Ectodermal cell (in vitro differentiated cells): ENCODE results near the gene NEMF.

Experiments
- H3K27ac ChIP-seq: 2 replicates; pipeline ENCODE4 v1.7.0; 2013; ENCODE audit warnings: mild to moderate bottlenecking, low read depth, low read length; ENCODE audit not compliant: insufficient read depth, poor library complexity, severe bottlenecking
- H3K27me3 ChIP-seq: 2 replicates; pipeline ENCODE4 v1.7.0; 2013; ENCODE audit warnings: mild to moderate bottlenecking, low read length; ENCODE audit not compliant: insufficient read depth, control insufficient read depth, poor library complexity, severe bottlenecking
- H3K36me3 ChIP-seq: one replicate; pipeline ENCODE4 v1.7.0; 2013; ENCODE audit warnings: low read length; ENCODE audit not compliant: control insufficient read depth, insufficient read depth
- H3K4me1 ChIP-seq: one replicate; pipeline ENCODE4 v1.7.0; 2013; ENCODE audit warnings: low read length; ENCODE audit not compliant: control insufficient read depth, insufficient read depth
- H3K4me3 ChIP-seq: 2 replicates; pipeline ENCODE4 v1.7.0; 2013; ENCODE audit warnings: low read depth, low read length, control low read depth; ENCODE audit not compliant: insufficient read depth
- H3K9me3 ChIP-seq: 2 replicates; pipeline ENCODE4 v1.7.0; 2013; ENCODE audit warnings: mild to moderate bottlenecking, low read length, moderate library complexity; ENCODE audit not compliant: control insufficient read depth
- WGBS, 2 experiments: methylation state at CpG; one replicate each; pipeline ENCODE4 v1.1.7; 2013; ENCODE audit warnings: missing lambda C conversion rate in 2 of 2; 5-methylcytosine and 5-hydroxymethylcytosine counted together

NEMF gene

GRCh38 chr14:49861699-49862088 is 9.1 kb upstream of the NEMF start:
- no peaks in the 10 kb centered on the region for H3K9me3 ChIP-seq
- peak overlapping the region; percentile 97 for H3K27ac ChIP-seq
- no peaks in the 10 kb centered on the region for H3K27me3 ChIP-seq
- no peaks in the 10 kb centered on the region for H3K4me1 ChIP-seq
- peak overlapping the region; percentile 64 for H3K4me3 ChIP-seq
- 1 to 4% methylated on average over 12 of the region's 12 CpGs for WGBS, 2 experiments
- no peaks in the 10 kb centered on the region for H3K36me3 ChIP-seq

DNA sequence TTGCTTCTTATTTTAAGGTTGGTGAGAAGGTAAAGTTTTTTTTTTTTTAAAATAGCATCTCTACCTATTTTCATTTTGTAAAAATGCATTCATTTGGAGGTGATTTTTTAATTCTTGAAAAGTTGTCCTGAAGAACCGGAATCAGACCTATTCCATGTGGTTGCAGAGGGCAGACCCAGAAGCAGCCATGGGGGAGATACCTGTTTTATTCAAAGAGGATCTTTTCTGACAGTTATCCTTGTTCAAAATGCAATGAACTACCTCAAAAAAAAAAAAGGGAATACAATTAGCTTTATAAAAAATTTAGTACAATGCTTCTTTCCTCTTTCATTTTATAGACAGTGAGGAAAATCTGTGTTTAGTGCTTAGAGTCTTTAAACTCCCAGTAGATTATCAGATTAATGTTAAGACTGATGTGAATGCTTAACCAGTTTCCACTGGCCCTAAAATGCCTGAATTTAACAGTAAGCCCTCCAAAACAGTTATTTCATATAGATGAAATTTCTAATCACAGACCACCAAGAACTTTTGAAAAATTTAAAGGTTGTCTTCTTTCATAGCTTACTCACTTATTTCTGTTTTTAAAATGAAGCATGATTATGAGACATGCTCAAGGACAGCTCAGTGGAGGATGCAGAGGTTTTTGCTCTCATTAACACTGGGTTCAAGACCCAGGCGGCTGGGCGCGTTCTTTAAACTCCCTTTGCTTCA is 8.6 kb upstream of the NEMF start:
- Histone ChIP-seq H3K27me3 (no peaks in the 10 kb centered on the region), H3K36me3 (no peaks in the 10 kb centered on the region), H3K4me1 (no peaks in the 10 kb centered on the region), H3K27ac (peak overlapping the region; percentile 97), H3K9me3 (no peaks in the 10 kb centered on the region), H3K4me3 (peak overlapping the region; percentile 64)
- 28 to 29% methylated on average over 4 of the region's 4 CpGs for WGBS, 2 experiments

- Histone ChIP-seq H3K27ac (no peak overlapping the region), H3K27me3 (no peaks in the 10 kb centered on the region), H3K4me1 (no peaks in the 10 kb centered on the region), H3K36me3 (no peaks in the 10 kb centered on the region), H3K9me3 (no peaks in the 10 kb centered on the region), H3K4me3 (no peak overlapping the region)
- WGBS, 2 experiments: 94 to 96% methylated on average over 3 of the region's 3 CpGs
Measured at GRCh38 chr14:49858383-49858782, 5.8 kb upstream of the NEMF start.

GRCh38 chr14:49857427-49858003 is 4.9 kb upstream of the NEMF start:
- Histone ChIP-seq H3K27me3 (no peaks in the 10 kb centered on the region), H3K4me1 (no peaks in the 10 kb centered on the region), H3K4me3 (no peak overlapping the region), H3K27ac (no peak overlapping the region), H3K9me3 (no peaks in the 10 kb centered on the region), H3K36me3 (no peaks in the 10 kb centered on the region)
- 92 to 98% methylated on average over 3 to 6 of the region's 6 CpGs for WGBS, 2 experiments

GRCh38 chr14:49853572-49854375 is 1.2 kb upstream of the NEMF start:
- no peaks in the 10 kb centered on the region for H3K9me3 ChIP-seq
- H3K4me3 ChIP-seq: no peak overlapping the region
- peaks cover 3% of the 10 kb centered on the region for H3K4me1 ChIP-seq
- H3K36me3 ChIP-seq: peaks cover 4% of the 10 kb centered on the region
- WGBS, 2 experiments: 40 to 44% methylated on average over 23 to 25 of the region's 27 CpGs
- no peaks in the 10 kb centered on the region for H3K27me3 ChIP-seq
- no peak overlapping the region for H3K27ac ChIP-seq

DNA sequence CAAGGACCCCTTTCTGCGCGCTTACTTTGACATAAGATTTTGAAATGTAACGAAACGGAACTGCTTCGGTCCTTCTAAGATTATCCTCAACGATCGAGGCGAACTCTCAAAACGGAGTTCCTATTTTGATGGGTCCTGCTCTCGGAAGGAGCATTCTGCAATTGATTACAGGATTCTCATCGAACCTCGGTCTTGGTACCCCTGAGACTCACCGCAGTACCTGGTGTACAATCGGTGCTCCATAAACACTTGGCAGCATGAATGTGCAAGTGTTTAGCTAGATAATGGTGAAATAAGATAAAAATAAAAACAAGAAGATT is 530 bp upstream of the NEMF start:
- Histone ChIP-seq H3K36me3 (peaks cover 4% of the 10 kb centered on the region), H3K27ac (no peak overlapping the region)
- 10 to 12% methylated on average over 14 of the region's 14 CpGs for WGBS, 2 experiments

DNA sequence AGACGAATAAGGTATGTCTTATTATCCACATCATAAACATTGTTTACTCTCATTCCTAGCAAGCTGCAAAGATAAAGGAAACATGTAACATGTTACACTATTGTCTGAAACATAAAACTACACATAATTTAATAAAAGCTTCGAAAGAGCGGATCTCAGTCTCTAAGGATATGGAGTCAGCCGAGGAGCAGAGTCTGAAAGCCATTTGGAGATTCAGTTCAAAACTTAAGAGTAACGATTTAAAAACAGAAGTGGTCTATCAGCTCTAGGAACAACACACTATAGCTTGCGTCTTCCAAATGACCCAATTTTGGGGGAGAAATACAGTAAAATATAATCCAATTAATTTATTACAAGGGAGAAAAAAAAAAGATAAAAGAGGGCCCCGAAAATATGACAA is 775 bp downstream of the NEMF start:
- peaks cover 3% of the 10 kb centered on the region for H3K4me1 ChIP-seq
- H3K36me3 ChIP-seq: peaks cover 4% of the 10 kb centered on the region
- H3K4me3 ChIP-seq: peak overlapping the region; percentile 55
- WGBS, 2 experiments: 18 to 36% methylated on average over 4 to 6 of the region's 7 CpGs
- no peak overlapping the region for H3K27ac ChIP-seq
- H3K9me3 ChIP-seq: no peaks in the 10 kb centered on the region
- no peaks in the 10 kb centered on the region for H3K27me3 ChIP-seq

More for the DNA sequence above, 530 bp upstream of the NEMF start:
- peaks cover 3% of the 10 kb centered on the region for H3K4me1 ChIP-seq
- H3K27me3 ChIP-seq: no peaks in the 10 kb centered on the region
- H3K4me3 ChIP-seq: peak overlapping the region; percentile 55
- H3K9me3 ChIP-seq: no peaks in the 10 kb centered on the region

GRCh38 chr14:49849213-49849847 is 3.3 kb downstream of the NEMF start:
- no peak overlapping the region for H3K4me3 ChIP-seq
- H3K36me3 ChIP-seq: peaks cover 19% of the 10 kb centered on the region
- WGBS, 2 experiments: 86 to 100% methylated on average over 1 of the region's 1 CpG
- H3K9me3 ChIP-seq: no peaks in the 10 kb centered on the region
- H3K27ac ChIP-seq: no peak overlapping the region
- no peaks in the 10 kb centered on the region for H3K27me3 ChIP-seq
- H3K4me1 ChIP-seq: peaks cover 3% of the 10 kb centered on the region

GRCh38 chr14:49828640-49829039 is 23.9 kb downstream of the NEMF start:
- Histone ChIP-seq H3K27me3 (no peaks in the 10 kb centered on the region), H3K4me3 (no peak overlapping the region), H3K9me3 (no peaks in the 10 kb centered on the region), H3K36me3 (peaks cover 60% of the 10 kb centered on the region), H3K4me1 (no peaks in the 10 kb centered on the region), H3K27ac (no peak overlapping the region)
- 80 to 100% methylated on average over 1 of the region's 2 CpGs for WGBS, 2 experiments

- H3K36me3 ChIP-seq: peaks cover 46% of the 10 kb centered on the region
- no peak overlapping the region for H3K27ac ChIP-seq
- H3K27me3 ChIP-seq: no peaks in the 10 kb centered on the region
- no peaks in the 10 kb centered on the region for H3K4me1 ChIP-seq
- H3K9me3 ChIP-seq: no peaks in the 10 kb centered on the region
- no peak overlapping the region for H3K4me3 ChIP-seq
- 95% methylated on average over 12 of the region's 12 CpGs for WGBS, 2 experiments
Measured at GRCh38 chr14:49820176-49820575, 32.4 kb downstream of the NEMF start.
